Suprapubic skin (tissue), 4 donors: ENCODE measurements around the gene SHROOM3. TPM values are rescaled to one million over a fixed set of nuclear protein-coding genes. Genes with fewer than 3 reads are reported as not detected.

Experiments used
- DNase-seq, 2 donors: peaks; one replicate each; pipeline ENCODE4 v3.0.0-alpha.2; 2019; ENCODE audit warnings: low spot score in 2 of 2
- H3K27ac ChIP-seq: fragments of 200-600 bp; sonication (generic); one replicate; pipeline ENCODE4 v1.5.1; 2019
- H3K27me3 ChIP-seq: fragments of 200-600 bp; sonication (generic); one replicate; pipeline ENCODE4 v1.5.1; 2019
- H3K36me3 ChIP-seq: fragments of 200-600 bp; sonication (generic); one replicate; pipeline ENCODE4 v1.5.1; 2019
- H3K4me1 ChIP-seq: fragments of 200-600 bp; sonication (generic); one replicate; pipeline ENCODE4 v1.5.1; 2019
- H3K4me3 ChIP-seq: fragments of 200-600 bp; sonication (generic); one replicate; pipeline ENCODE4 v1.5.1; 2019; ENCODE audit warnings: mild to moderate bottlenecking
- H3K9me3 ChIP-seq: fragments of 200-600 bp; sonication (generic); one replicate; pipeline ENCODE4 v1.5.1; 2019
- EP300 ChIP-seq: sonication (generic); formaldehyde crosslinking; IDR thresholded peaks from one replicate; pipeline ENCODE4 v1.6.1; 2017; ENCODE audit warnings: antibody characterized with exemption
- POLR2A ChIP-seq, 2 donors: fragments of 450-650 bp; IDR thresholded peaks; one replicate each; pipeline ENCODE4 v1.6.1; 2017; ENCODE audit warnings: antibody characterized with exemption in 2 of 2, mild to moderate bottlenecking in 2 of 2, moderate library complexity in 2 of 2
- POLR2AphosphoS5 ChIP-seq, 3 donors: sonication (generic); formaldehyde crosslinking; IDR thresholded peaks; one replicate each; pipeline ENCODE4 v1.6.1; 2017; ENCODE audit warnings: antibody characterized with exemption in 3 of 3
- WGBS: methylation state at CpG from one replicate; pipeline ENCODE4 v1.1.5; 2018; 5-methylcytosine and 5-hydroxymethylcytosine counted together
- total RNA-seq, 4 donors: library from RNA; depleted of rRNA; stranded (reverse); fragments of >200 nt; gene quantifications; one replicate each; pipeline ENCODE4 v1.1.0, GENCODE V29; 2016
- TF ChIP-seq, protein P1 (sequence below), 2 donors: fragments of 200-600 bp in 1 of 2; fragments of 450-650 bp in 1 of 2; sonication (generic) in 1 of 2; IDR thresholded peaks; one replicate each; pipeline ENCODE4 v1.5.1; 2016 to 2019; ENCODE audit warnings: antibody characterized with exemption in 2 of 2, mild to moderate bottlenecking in 1 of 2, moderate library complexity in 1 of 2

Gene SHROOM3
- total RNA-seq, 4 donors from 2014 or later, result 25.7 to 41.4 (median 29.8) TPM

DNA sequence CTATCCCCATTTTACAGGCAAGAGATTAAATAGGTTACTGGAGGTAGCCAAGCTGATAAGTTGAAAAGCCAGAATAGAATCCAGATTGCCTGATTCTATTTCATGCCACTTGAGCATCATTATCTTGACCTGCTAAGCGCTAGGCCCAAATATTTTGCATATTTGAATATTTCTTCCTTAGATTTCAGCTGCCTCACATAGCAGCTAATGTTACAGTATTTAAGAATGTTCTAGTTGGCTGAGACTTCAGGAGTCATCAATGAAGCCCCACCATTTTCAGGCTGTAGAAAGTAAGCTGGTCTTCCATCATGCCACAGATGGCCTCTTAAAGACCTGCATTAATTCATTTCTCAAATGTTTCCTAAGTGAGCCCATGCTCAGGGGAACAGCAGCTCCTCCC, 121.4 kb downstream of the SHROOM3 start:
- no peak for DNase-seq
- TF ChIP-seq POLR2AphosphoS5 (IDR thresholded peaks at IDR 0.05) (no peak), EP300 (no peak), POLR2A (IDR thresholded peaks at IDR 0.05) (no peak)
- TF ChIP-seq, protein P1, sequence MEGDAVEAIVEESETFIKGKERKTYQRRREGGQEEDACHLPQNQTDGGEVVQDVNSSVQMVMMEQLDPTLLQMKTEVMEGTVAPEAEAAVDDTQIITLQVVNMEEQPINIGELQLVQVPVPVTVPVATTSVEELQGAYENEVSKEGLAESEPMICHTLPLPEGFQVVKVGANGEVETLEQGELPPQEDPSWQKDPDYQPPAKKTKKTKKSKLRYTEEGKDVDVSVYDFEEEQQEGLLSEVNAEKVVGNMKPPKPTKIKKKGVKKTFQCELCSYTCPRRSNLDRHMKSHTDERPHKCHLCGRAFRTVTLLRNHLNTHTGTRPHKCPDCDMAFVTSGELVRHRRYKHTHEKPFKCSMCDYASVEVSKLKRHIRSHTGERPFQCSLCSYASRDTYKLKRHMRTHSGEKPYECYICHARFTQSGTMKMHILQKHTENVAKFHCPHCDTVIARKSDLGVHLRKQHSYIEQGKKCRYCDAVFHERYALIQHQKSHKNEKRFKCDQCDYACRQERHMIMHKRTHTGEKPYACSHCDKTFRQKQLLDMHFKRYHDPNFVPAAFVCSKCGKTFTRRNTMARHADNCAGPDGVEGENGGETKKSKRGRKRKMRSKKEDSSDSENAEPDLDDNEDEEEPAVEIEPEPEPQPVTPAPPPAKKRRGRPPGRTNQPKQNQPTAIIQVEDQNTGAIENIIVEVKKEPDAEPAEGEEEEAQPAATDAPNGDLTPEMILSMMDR (IDR thresholded peaks at IDR 0.05), result no peak
- 100% methylated on average over 1 of the region's 1 CpG for WGBS
- H3K4me1 ChIP-seq, result no peaks in the 10 kb centered on the region
- no peak overlapping the region for H3K4me3 ChIP-seq
- H3K9me3 ChIP-seq, result no peaks in the 10 kb centered on the region
- no peak overlapping the region for H3K27ac ChIP-seq
- H3K36me3 ChIP-seq, result no peaks in the 10 kb centered on the region
- no peaks in the 10 kb centered on the region for H3K27me3 ChIP-seq

DNA sequence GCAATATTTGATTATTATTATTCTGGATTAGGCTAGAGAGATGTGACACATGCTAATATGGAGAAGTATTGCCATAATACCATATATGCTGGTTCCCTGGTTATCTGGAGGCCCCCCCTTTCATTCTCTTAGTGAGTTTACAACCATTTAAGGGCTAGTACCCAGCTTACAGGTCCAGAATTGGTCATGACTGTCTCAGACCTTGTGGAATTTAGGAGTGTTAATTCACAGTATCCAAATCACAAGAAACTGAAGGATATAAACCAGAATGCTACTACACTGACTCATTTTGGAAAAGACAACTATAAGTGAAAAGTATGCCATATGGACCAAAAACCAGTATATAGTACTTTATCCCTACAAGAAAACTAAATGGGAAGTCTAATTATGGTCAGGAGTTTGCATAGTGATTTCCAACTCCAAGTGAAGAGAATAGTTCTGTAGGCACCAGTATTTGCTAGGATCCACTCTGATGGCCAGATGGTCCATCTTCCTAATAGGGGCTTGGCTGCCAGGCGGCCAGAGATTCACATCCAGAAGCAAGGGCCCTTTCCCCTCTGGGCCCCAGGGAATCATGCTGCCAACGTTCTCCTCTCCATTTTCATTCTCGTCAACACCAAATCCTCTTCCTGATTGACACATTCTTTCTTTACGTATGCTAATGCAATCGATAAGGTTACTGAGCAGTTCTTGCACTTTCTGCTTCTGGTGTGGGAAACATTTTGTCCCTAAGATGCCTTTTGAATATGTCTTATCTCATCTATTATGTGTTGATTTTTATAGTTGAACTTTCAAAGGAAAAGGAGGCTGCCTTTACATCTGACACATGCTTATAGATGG, 123.6 kb downstream of the SHROOM3 start:
- TF ChIP-seq, protein P1 (IDR thresholded peaks at IDR 0.05), result no peak
- no peak for TF ChIP-seq POLR2AphosphoS5 (IDR thresholded peaks at IDR 0.05)
- no peak for TF ChIP-seq EP300
- TF ChIP-seq POLR2A (IDR thresholded peaks at IDR 0.05), result no peak
- Histone ChIP-seq H3K27me3 (no peaks in the 10 kb centered on the region), H3K4me1 (peaks cover 3% of the 10 kb centered on the region), H3K9me3 (no peaks in the 10 kb centered on the region), H3K4me3 (no peak overlapping the region), H3K36me3 (no peaks in the 10 kb centered on the region), H3K27ac (no peak overlapping the region)
- no peak for DNase-seq
- WGBS, result 77% methylated on average over 5 of the region's 5 CpGs

DNA sequence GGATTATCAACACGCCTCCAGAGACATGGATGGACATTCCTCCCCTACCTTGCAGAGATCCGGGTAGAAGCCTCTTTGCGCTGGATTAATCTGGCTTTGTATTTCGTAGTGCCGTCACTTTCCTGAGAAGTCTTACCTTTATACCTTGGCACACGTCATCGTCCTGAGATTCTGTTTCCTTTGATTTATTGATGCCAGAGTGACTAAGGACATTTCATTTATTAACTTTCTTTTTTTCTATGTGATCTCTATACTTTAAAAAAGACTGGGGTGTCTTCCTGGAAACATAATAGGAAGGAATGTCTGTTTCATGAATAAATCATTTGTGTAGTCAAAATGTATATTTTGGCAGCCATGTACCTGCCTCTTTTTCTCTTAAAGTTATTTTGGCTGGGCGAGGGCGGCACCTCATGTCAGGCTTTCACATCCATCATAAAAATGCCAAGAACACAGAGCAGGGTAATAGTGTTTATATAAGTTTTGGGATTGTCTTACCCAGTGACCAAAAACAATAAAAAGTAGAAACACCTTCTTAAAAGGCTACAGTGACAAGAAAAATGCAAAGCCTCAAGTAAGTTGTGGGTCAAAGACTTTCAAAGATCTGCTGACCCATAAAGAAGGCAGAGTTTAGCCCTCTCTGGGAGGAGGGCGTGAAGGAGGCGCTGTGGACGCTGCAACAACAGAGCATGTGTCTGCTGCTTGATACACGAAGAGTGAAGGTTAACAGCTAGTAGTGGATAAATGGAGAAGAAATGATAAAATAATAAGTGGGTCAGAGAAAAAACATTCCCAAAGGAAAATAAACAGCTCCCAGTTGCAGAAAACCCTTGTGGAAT, 124.4 kb downstream of the SHROOM3 start:
- DNase-seq, result no peak
- no peak overlapping the region for H3K27ac ChIP-seq
- no peaks in the 10 kb centered on the region for H3K36me3 ChIP-seq
- H3K9me3 ChIP-seq, result no peaks in the 10 kb centered on the region
- 75% methylated on average over 13 of the region's 13 CpGs for WGBS
- TF ChIP-seq, protein P1 (IDR thresholded peaks at IDR 0.05), result no peak
- no peak for TF ChIP-seq POLR2A (IDR thresholded peaks at IDR 0.05)
- TF ChIP-seq EP300, result no peak
- H3K4me1 ChIP-seq, result peaks cover 3% of the 10 kb centered on the region
- no peaks in the 10 kb centered on the region for H3K27me3 ChIP-seq
- no peak overlapping the region for H3K4me3 ChIP-seq

DNA sequence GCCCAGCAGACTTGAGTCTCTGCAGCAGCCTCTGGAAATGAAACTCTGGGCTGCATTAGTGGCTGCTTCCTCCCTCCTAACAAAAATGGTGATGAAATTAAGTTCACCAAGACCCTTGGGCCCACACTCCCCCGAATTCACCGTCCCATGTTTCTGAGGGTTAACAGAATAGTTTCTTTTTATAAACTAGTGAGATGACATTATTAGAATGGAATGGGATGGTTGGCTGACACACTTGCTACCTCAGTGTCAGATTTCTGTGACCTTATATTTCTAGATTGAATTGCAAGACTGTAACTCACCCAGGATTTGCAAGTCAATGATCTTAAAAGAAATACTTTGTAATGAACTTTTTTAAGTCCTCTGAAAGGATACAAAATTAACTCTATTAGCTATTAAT, 127.1 kb downstream of the SHROOM3 start:
- Histone ChIP-seq H3K4me3 (no peak overlapping the region), H3K4me1 (peaks cover 3% of the 10 kb centered on the region), H3K9me3 (no peaks in the 10 kb centered on the region), H3K36me3 (no peaks in the 10 kb centered on the region), H3K27me3 (no peaks in the 10 kb centered on the region), H3K27ac (no peak overlapping the region)
- DNase-seq, result no peak
- 47% methylated on average over 2 of the region's 2 CpGs for WGBS
- TF ChIP-seq POLR2A (IDR thresholded peaks at IDR 0.05) (no peak), EP300 (no peak), POLR2AphosphoS5 (IDR thresholded peaks at IDR 0.05) (no peak)
- TF ChIP-seq, protein P1 (IDR thresholded peaks at IDR 0.05), result no peak
